ENCODE measurements around the gene TTPAL.

The TTPAL gene

GRCh38 chr20:44438782-44439181, 36.9 kb upstream of the TTPAL start:
- no peak for DNase-seq

- DNase-seq: no peak
Observed at GRCh38 chr20:44439318-44439717, 36.4 kb upstream of the TTPAL start.

- DNase-seq: no peak
Observed at GRCh38 chr20:44442298-44443070, 33.2 kb upstream of the TTPAL start.

GRCh38 chr20:44445742-44446710, 29.6 kb upstream of the TTPAL start:
- DNase-seq: no peak

- no peak for DNase-seq
Observed at GRCh38 chr20:44447827-44448419, 27.8 kb upstream of the TTPAL start.

GRCh38 chr20:44448753-44449546, 26.7 kb upstream of the TTPAL start:
- DNase-seq: no peak

GRCh38 chr20:44449864-44450263, 25.8 kb upstream of the TTPAL start:
- DNase-seq: no peak

GRCh38 chr20:44450281-44450889, 25.3 kb upstream of the TTPAL start:
- DNase-seq: no peak

GRCh38 chr20:44450903-44451450, 24.7 kb upstream of the TTPAL start:
- DNase-seq: no peak

GRCh38 chr20:44454306-44454963, 21.2 kb upstream of the TTPAL start:
- no peak for DNase-seq

GRCh38 chr20:44455126-44455525, 20.5 kb upstream of the TTPAL start:
- DNase-seq: no peak

GRCh38 chr20:44456611-44457010, 19.1 kb upstream of the TTPAL start:
- no peak for DNase-seq

GRCh38 chr20:44457016-44457415, 18.7 kb upstream of the TTPAL start:
- no peak for DNase-seq

- DNase-seq: no peak
Observed at GRCh38 chr20:44459271-44459670, 16.4 kb upstream of the TTPAL start.

- no peak for DNase-seq
Observed at GRCh38 chr20:44460795-44461141, 14.9 kb upstream of the TTPAL start.

GRCh38 chr20:44461142-44461802, 14.4 kb upstream of the TTPAL start:
- DNase-seq: no peak

GRCh38 chr20:44461803-44462174, 13.9 kb upstream of the TTPAL start:
- DNase-seq: no peak

GRCh38 chr20:44463466-44463865, 12.2 kb upstream of the TTPAL start:
- no peak for DNase-seq

GRCh38 chr20:44464514-44464913, 11.2 kb upstream of the TTPAL start:
- no peak for DNase-seq

Measured in anterior cingulate cortex (tissue), 58 donors.